ENCODE measurements around the gene PPL. TPM values are rescaled to one million over a fixed set of nuclear protein-coding genes. Genes with fewer than 3 reads are reported as not detected.

PPL gene
- total and polyA plus RNA-seq, 2 of the 13 experiments (the other 11 are each of a cell fraction or from before 2014, with no cell fraction given): 5.7 to 6.6 TPM

DNA sequence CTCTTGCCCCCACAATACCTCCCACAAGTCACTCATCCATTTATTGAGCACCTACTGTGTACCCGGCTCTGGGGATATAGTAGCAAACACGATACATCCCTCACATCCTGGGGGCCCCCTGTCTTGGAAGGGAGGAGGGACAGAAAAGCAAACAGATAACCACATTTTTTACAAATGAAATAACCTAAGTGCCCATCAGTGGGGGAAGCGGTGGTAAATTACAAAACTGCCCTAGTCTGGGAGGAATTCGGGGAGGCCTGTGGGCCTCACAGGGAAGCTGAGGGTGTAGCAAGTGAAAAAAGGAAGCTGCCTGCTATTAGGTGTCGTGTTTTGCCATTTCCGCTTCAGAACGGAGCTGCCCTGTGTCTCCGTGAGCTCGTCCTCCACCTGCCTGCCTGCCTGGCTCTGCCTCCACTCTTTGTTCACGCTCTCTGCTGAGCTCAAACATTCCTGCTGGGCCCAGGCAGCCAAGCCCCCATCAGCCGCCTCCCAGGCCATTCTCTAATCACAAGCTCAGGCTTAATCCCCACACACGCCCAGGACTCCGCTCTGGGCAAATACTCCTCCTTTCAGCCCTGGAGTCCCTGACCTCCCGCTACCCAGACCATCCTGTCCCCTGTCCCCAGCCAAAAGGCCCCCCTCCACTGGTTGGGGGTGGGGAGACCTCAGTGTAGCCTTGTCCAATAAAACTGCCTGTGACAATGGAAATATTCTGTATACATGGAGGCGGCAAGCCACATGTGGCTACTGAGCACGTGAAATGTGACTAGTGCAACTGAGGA, 11.0 kb upstream of the PPL start (continued):
- TF ChIP-seq, protein P1, sequence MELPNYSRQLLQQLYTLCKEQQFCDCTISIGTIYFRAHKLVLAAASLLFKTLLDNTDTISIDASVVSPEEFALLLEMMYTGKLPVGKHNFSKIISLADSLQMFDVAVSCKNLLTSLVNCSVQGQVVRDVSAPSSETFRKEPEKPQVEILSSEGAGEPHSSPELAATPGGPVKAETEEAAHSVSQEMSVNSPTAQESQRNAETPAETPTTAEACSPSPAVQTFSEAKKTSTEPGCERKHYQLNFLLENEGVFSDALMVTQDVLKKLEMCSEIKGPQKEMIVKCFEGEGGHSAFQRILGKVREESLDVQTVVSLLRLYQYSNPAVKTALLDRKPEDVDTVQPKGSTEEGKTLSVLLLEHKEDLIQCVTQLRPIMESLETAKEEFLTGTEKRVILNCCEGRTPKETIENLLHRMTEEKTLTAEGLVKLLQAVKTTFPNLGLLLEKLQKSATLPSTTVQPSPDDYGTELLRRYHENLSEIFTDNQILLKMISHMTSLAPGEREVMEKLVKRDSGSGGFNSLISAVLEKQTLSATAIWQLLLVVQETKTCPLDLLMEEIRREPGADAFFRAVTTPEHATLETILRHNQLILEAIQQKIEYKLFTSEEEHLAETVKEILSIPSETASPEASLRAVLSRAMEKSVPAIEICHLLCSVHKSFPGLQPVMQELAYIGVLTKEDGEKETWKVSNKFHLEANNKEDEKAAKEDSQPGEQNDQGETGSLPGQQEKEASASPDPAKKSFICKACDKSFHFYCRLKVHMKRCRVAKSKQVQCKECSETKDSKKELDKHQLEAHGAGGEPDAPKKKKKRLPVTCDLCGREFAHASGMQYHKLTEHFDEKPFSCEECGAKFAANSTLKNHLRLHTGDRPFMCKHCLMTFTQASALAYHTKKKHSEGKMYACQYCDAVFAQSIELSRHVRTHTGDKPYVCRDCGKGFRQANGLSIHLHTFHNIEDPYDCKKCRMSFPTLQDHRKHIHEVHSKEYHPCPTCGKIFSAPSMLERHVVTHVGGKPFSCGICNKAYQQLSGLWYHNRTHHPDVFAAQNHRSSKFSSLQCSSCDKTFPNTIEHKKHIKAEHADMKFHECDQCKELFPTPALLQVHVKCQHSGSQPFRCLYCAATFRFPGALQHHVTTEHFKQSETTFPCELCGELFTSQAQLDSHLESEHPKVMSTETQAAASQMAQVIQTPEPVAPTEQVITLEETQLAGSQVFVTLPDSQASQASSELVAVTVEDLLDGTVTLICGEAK (IDR thresholded peaks at IDR 0.05): peak; percentile 33; the same call in 1 of the 2 replicates
- TF ChIP-seq, protein P1 (CRISPR knock-in tag; IDR thresholded peaks at IDR 0.05): peak; percentile 74; the same call in 1 of the 2 replicates
- TF ChIP-seq SRSF1 (optimal IDR thresholded peaks at IDR 0.05; ENCODE audit: low read depth, low read length): peak; percentile 71
- TF ChIP-seq, protein P2, sequence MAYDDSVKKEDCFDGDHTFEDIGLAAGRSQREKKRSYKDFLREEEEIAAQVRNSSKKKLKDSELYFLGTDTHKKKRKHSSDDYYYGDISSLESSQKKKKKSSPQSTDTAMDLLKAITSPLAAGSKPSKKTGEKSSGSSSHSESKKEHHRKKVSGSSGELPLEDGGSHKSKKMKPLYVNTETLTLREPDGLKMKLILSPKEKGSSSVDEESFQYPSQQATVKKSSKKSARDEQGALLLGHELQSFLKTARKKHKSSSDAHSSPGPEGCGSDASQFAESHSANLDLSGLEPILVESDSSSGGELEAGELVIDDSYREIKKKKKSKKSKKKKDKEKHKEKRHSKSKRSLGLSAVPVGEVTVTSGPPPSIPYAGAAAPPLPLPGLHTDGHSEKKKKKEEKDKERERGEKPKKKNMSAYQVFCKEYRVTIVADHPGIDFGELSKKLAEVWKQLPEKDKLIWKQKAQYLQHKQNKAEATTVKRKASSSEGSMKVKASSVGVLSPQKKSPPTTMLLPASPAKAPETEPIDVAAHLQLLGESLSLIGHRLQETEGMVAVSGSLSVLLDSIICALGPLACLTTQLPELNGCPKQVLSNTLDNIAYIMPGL (CRISPR knock-in tag; IDR thresholded peaks at IDR 0.05; ENCODE audit: borderline replicate concordance in 1 of 2, low read depth in 1 of 2): peak in 1 of 2 experiments; percentile 85; a peak in 3 of 4 replicates
- 0 out of 2 replicates have a peak, but pooled peaks have one; percentile 35 for TF ChIP-seq ZNF749 (CRISPR knock-in tag; IDR thresholded peaks at IDR 0.05; ENCODE audit: borderline replicate concordance)
- no peak for TF ChIP-seq NPAS2 (CRISPR knock-in tag; IDR thresholded peaks at IDR 0.05; ENCODE audit: borderline replicate concordance)
- TF ChIP-seq SKI (IDR thresholded peaks at IDR 0.05; ENCODE audit: partially characterized antibody): peak; percentile 31

Measured in HepG2 (cell line).